ENCODE data around the gene LRRC8A. TPM values are rescaled to one million over a fixed set of nuclear protein-coding genes. Genes with fewer than 3 reads are reported as not detected.

Gene LRRC8A
- total and polyA plus RNA-seq, 2 of the 13 experiments (the other 11 are each of a cell fraction or from before 2014, with no cell fraction given), result 16.1 to 40.6 TPM

GRCh38 chr9:128881884-128882676 is at the start of gene LRRC8A, which contains the start of gene KYAT1 (continued):
- TF ChIP-seq ZBTB7B (CRISPR knock-in tag; IDR thresholded peaks at IDR 0.05) (peak; percentile 35; the same call in 1 of the 2 replicates), SETDB1 (CRISPR knock-in tag; IDR thresholded peaks at IDR 0.05; ENCODE audit: borderline replicate concordance) (no peak), ZNF230 (CRISPR knock-in tag; IDR thresholded peaks at IDR 0.05) (no peak), BORCS8-MEF2B (CRISPR knock-in tag; IDR thresholded peaks at IDR 0.05) (no peak), TBP (CRISPR knock-in tag; IDR thresholded peaks at IDR 0.05) (no peak), AKAP8 (CRISPR knock-in tag; IDR thresholded peaks at IDR 0.05) (0 out of 2 replicates have a peak, but pooled peaks have one; percentile 55), MED8 (CRISPR knock-in tag; IDR thresholded peaks at IDR 0.05; ENCODE audit: insufficient replicate concordance) (no peak), HOXA7 (CRISPR knock-in tag; IDR thresholded peaks at IDR 0.05) (no peak), JUND (CRISPR knock-in tag; IDR thresholded peaks at IDR 0.05) (peak; percentile 89), STAT6 (CRISPR knock-in tag; IDR thresholded peaks at IDR 0.05; ENCODE audit: borderline replicate concordance) (no peak; the same call in 1 of the 2 replicates), THAP11 (CRISPR knock-in tag; IDR thresholded peaks at IDR 0.05) (peak; percentile 89), ASH2L (IDR thresholded peaks at IDR 0.05; ENCODE audit: insufficient read length, low read depth, low read length) (peak; percentile 69), ZSCAN25 (CRISPR knock-in tag; IDR thresholded peaks at IDR 0.05) (peak; percentile 65), PRPF4 (IDR thresholded peaks at IDR 0.05; ENCODE audit: low read depth, low read length, poor library complexity, severe bottlenecking) (no peak), ZNF556 (CRISPR knock-in tag; IDR thresholded peaks at IDR 0.05; ENCODE audit: borderline replicate concordance) (no peak), ZMYM3 (CRISPR knock-in tag; IDR thresholded peaks at IDR 0.05) (peak; percentile 56; the same call in 1 of the 2 replicates), CHCHD3 (CRISPR knock-in tag; IDR thresholded peaks at IDR 0.05) (no peak), NFIC (IDR thresholded peaks at IDR 0.05; ENCODE audit: low read length) (no peak), ZNF614 (CRISPR knock-in tag; IDR thresholded peaks at IDR 0.05; ENCODE audit: borderline replicate concordance) (peak; percentile 64; the same call in 1 of the 2 replicates), HOXA3 (CRISPR knock-in tag; IDR thresholded peaks at IDR 0.05) (peak; percentile 99), GABPA (IDR thresholded peaks at IDR 0.05; ENCODE audit: low read depth, low read length) (peak; percentile 80), GABPA (CRISPR knock-in tag; IDR thresholded peaks at IDR 0.05; ENCODE audit: low read depth) (peak; percentile 93), YEATS2 (CRISPR knock-in tag; IDR thresholded peaks at IDR 0.05; ENCODE audit: borderline replicate concordance) (peak; percentile 85)
- TF ChIP-seq, protein P1, sequence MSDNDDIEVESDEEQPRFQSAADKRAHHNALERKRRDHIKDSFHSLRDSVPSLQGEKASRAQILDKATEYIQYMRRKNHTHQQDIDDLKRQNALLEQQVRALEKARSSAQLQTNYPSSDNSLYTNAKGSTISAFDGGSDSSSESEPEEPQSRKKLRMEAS (IDR thresholded peaks at IDR 0.05), result peak; percentile 73
- TF ChIP-seq, protein P2, sequence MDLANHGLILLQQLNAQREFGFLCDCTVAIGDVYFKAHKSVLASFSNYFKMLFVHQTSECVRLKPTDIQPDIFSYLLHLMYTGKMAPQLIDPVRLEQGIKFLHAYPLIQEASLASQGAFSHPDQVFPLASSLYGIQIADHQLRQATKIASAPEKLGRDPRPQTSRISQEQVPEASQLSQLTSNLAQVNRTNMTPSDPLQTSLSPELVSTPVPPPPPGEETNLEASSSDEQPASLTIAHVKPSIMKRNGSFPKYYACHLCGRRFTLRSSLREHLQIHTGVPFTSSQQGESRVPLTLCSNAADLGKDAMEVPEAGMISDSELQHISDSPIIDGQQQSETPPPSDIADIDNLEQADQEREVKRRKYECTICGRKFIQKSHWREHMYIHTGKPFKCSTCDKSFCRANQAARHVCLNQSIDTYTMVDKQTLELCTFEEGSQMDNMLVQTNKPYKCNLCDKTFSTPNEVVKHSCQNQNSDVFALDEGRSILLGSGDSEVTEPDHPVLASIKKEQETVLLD (CRISPR knock-in tag; IDR thresholded peaks at IDR 0.05; ENCODE audit: low read depth), result peak; percentile 66; the same call in 1 of the 2 replicates
- TF ChIP-seq, protein P3, sequence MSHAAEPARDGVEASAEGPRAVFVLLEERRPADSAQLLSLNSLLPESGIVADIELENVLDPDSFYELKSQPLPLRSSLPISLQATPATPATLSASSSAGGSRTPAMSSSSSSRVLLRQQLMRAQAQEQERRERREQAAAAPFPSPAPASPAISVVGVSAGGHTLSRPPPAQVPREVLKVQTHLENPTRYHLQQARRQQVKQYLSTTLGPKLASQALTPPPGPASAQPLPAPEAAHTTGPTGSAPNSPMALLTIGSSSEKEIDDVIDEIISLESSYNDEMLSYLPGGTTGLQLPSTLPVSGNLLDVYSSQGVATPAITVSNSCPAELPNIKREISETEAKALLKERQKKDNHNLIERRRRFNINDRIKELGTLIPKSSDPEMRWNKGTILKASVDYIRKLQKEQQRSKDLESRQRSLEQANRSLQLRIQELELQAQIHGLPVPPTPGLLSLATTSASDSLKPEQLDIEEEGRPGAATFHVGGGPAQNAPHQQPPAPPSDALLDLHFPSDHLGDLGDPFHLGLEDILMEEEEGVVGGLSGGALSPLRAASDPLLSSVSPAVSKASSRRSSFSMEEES (CRISPR knock-in tag; IDR thresholded peaks at IDR 0.05), result 0 out of 2 replicates have a peak, but pooled peaks have one; percentile 32
